ENCODE measurements around the gene CSKMT.

The CSKMT gene

DNA sequence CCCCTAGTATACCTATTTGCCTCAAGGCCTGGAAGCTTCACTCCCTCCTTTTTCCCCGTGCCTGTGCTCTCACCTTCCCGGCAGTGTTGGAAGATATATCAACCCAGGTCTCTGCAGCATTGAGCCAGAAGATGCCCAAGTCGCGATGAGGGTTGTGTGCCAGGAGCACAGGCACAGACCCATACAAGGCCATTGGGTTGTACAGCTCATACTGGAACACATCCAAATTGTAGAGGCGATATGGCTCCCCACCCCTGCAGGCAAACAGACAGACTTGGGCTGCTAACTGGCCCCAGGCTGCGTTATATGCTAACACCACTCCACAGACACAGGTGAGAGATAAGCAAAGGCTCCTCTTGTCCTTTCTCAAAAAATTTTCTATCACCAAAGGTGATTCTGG is 32.6 kb upstream of the CSKMT start:
- no peak overlapping the region for H3K27ac ChIP-seq
- TF ChIP-seq, protein P1, sequence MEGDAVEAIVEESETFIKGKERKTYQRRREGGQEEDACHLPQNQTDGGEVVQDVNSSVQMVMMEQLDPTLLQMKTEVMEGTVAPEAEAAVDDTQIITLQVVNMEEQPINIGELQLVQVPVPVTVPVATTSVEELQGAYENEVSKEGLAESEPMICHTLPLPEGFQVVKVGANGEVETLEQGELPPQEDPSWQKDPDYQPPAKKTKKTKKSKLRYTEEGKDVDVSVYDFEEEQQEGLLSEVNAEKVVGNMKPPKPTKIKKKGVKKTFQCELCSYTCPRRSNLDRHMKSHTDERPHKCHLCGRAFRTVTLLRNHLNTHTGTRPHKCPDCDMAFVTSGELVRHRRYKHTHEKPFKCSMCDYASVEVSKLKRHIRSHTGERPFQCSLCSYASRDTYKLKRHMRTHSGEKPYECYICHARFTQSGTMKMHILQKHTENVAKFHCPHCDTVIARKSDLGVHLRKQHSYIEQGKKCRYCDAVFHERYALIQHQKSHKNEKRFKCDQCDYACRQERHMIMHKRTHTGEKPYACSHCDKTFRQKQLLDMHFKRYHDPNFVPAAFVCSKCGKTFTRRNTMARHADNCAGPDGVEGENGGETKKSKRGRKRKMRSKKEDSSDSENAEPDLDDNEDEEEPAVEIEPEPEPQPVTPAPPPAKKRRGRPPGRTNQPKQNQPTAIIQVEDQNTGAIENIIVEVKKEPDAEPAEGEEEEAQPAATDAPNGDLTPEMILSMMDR (IDR thresholded peaks at IDR 0.05), result no peak
- no peak for TF ChIP-seq ZFX (IDR thresholded peaks at IDR 0.05; ENCODE audit: borderline replicate concordance)

DNA sequence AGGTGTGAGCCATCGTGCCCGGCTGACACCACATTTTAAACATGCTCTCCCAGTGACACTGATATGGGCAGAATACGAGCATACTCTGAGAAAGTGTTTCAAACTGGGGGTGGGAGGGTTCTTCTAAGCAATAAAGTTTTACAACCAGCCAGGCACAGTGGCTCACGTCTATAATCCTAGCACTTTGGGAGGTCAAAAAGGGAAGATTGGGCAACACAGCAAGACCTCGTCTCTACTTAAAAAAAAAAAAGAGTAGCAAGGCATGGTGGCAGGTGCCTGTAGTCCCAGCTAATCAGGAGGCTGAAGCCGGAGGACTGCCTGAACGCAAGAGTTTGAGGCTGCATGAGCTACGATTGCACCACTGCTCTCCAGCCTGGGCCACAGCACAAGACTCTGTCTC is 20.9 kb upstream of the CSKMT start:
- no peak overlapping the region for H3K27ac ChIP-seq
- TF ChIP-seq, protein P1 (IDR thresholded peaks at IDR 0.05), result no peak
- TF ChIP-seq ZFX (IDR thresholded peaks at IDR 0.05; ENCODE audit: borderline replicate concordance), result no peak

DNA sequence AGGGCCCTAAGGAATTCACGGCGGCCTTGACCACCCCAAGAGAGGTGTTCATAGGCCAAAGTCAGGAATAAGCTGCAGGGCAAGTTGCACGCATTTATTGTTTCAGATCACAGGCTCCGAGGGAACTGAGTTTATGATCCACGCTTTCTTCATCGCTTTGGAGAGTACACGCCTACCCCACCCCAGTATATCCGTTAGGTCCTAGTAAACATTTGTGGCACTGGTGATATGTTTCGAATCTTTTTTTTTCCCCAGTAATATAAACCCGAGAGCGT is 19.5 kb upstream of the CSKMT start:
- H3K27ac ChIP-seq, result peak overlapping the region; percentile 83
- TF ChIP-seq ZFX (IDR thresholded peaks at IDR 0.05; ENCODE audit: borderline replicate concordance), result no peak
- TF ChIP-seq, protein P1 (IDR thresholded peaks at IDR 0.05), result no peak

DNA sequence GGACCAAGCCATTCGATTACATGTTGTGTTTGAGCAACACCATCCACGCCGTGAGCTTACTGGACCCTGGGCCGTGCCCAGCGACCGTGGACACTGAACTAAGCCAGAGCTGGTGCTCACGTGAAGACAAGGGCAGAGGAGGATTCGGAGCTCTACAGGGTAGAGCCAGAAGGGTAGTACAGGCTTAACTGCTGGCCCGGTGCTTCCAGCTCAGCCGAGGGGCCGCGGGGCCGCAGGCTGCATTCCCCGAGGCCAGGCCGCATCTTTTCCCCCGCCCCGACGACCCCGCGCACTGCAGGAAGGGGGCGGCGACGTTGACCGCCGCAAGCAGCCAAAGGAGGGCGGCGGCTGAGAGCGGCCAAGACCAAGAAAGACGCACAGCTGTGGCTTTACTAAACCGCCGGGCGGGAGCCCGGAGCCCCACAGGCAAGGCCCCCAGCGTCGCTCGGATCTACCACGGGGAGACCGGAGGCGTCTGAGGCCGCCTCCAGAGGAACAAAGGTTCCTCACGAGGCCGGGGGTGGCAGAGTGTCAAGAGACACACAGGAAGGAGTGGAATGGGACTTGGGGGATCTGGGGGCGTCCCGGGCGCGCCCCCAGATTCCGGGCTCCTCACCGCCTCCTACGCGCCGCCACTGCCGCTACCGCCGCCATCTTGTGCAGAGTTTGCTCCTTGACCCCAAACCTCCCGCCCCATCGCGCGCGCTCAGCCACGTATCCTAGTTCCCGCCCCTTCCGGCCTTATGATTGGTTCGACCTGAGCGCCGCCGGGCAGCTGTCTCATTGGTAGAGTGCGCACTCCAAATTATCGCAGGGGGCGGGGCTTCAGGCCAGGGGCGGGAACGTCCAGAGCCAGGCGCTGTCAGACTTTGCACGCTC is 18.9 kb upstream of the CSKMT start, which contains the start of gene GANAB:
Gene GANAB, minus strand, starts transcription at position 668 of the 879 bp plus-strand sequence. Its CDS starts 14 bp downstream, at position 654.
- H3K27ac ChIP-seq, result peak within 1 kb of the TSS; percentile 83
- TF ChIP-seq ZFX (IDR thresholded peaks at IDR 0.05; ENCODE audit: borderline replicate concordance), result no peak

DNA sequence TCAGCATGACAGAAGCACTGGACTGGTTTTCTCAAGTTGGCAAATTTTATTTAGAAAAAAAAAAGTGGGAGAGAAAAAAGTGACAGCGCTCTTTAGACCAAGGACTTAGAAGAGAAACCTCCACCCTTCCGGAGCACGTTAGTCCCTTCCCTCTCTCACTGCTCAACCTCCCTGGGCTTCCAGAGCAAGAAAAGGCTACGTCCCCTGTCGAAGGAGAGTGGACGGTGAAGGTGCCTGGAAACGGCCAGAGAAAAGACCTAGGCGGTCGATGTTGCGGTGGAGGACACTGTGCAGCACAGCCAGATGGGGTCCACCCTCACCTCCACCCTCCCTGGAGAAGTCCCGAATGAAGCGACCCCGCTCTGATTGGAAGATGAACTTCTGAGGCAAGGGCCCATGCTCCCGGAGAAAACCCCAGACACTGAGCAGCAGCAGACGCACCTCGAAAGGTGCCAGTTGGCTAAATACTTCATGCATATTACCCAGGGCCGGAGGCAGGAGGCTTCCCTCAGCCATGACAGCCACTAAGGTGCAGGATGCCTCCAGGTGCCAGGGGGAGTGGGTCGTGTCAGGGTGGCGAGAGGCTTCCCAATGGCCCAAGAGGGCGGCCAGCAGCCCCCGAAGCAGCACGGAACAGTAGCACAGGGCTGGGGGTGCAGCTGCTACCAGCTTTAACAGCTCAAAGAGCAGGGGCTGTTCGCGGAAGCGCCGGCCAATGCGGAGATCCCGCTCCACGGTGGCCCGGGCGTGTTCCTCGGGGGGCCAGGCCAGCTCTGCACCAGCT is 18.1 kb upstream of the CSKMT start:
- peak overlapping the region; percentile 83 for H3K27ac ChIP-seq
- no peak for TF ChIP-seq ZFX (IDR thresholded peaks at IDR 0.05; ENCODE audit: borderline replicate concordance)
- TF ChIP-seq, protein P1 (IDR thresholded peaks at IDR 0.05), result no peak

DNA sequence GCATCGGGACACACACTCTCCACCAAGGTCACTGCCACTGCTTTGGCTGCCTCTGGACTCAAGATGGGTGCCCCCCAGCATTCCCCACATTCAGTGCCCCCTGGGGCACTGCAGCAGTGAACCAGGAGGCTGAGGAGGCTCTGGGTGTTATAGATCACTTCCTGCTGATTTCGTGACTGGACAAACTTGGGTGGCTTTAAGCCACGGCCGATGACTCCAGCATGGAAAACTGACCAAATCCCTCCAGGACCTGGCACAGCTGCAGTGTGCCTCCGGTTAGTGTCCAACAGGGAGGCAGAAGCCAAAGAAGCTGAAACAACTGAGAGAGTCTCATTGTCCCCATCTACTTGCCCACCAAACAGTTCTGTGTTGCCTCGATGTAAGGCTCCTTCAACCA is 17.5 kb upstream of the CSKMT start:
- TF ChIP-seq, protein P1 (IDR thresholded peaks at IDR 0.05), result no peak
- no peak for TF ChIP-seq ZFX (IDR thresholded peaks at IDR 0.05; ENCODE audit: borderline replicate concordance)
- peak overlapping the region; percentile 83 for H3K27ac ChIP-seq

DNA sequence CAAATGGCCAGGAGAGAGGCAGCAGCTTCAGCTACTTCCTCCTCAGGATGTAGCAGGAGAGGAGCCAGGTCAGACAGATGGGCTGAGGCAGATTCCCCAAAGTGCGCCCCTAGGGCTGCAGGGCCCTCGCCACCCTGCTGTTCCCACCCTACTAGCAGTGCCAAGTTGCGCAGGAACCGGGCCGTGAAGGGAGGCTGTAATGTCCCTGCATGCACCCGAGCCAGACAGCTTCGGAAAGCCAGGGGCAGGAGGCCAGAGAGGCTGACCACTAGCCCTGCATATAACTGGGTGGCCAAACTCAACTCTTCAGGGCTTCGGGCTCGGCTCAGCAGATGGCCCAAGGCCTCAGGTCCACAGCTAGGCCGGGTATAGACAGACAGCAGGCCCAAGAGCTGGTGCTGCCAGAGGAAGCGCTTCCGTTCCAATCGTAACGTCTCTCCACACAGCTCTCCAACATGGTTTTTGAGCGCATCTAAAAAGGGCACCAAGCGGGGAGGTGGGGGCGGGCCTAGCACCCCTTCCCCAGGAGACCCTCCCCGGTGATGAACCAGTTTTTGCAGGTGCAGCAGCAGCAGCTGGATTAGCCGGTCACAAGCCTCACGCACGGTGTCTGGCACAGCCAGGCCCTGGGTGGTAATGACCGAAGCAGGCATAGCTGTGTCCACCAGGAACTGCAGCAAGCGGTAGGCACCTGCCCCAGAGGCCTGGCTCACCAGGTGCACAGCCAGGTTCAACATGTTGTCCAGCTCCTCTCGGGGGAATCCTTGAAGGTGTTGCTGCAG is 16.7 kb upstream of the CSKMT start:
- TF ChIP-seq, protein P1 (IDR thresholded peaks at IDR 0.05), result no peak
- TF ChIP-seq ZFX (IDR thresholded peaks at IDR 0.05; ENCODE audit: borderline replicate concordance), result no peak
- peak overlapping the region; percentile 83; the same call in 1 of the 2 replicates for H3K27ac ChIP-seq

All from 22Rv1 (cell line).